ENCODE data around the gene NUDT5. TPM values are rescaled to one million over a fixed set of nuclear protein-coding genes. Genes with fewer than 3 reads are reported as not detected.

NUDT5 gene
- total RNA-seq, 4 donors from 2014 or later: 23.0 to 31.2 (median 27.3) TPM

- TF ChIP-seq CTCF (IDR thresholded peaks at IDR 0.05): peak in 1 of 4 experiments; percentile 10
- peak; percentile 24 for TF ChIP-seq POLR2AphosphoS5 (IDR thresholded peaks at IDR 0.05)
- TF ChIP-seq POLR2A (IDR thresholded peaks at IDR 0.05): peak; percentile 57 to 60
- TF ChIP-seq EP300 (IDR thresholded peaks at IDR 0.05): no peak
- 0% methylated on average over 3 to 9 of the region's 108 CpGs for whole genome bisulfite sequencing, 2 donors (ENCODE audit: low coverage in 1 of 2)
- Histone ChIP-seq H3K9me3 (no peaks in the 10 kb centered on the region), H3K36me3 (peaks cover 0 to 9% of the 10 kb centered on the region in 2 donors), H3K27me3 (no peaks in the 10 kb centered on the region), H3K4me1 (peaks cover 0 to 25% (median 0%) of the 10 kb centered on the region in 3 donors), H3K27ac (peak within 1 kb of the TSS; percentile 75 to 95 (median 92)), H3K4me3 (peak within 1 kb of the TSS; percentile 92 to 99)
- ATAC-seq: peak; percentile 98
Measured at GRCh38 chr10:12129222-12130111, 66.2 kb downstream of the NUDT5 start, which contains the start of gene SEC61A2. Gene SEC61A2 (plus strand): TSS chr10:12129677. CDS start chr10:12129788, 111 bp downstream.

- WGBS, 2 donors (ENCODE audit: low coverage in 1 of 2): 85 to 89% methylated on average over 4 of the region's 4 CpGs
- Histone ChIP-seq H3K36me3 (peaks cover 0 to 70% of the 10 kb centered on the region in 2 donors), H3K4me1 (no peaks in the 10 kb centered on the region), H3K9me3 (no peaks in the 10 kb centered on the region), H3K27me3 (no peaks in the 10 kb centered on the region), H3K27ac (no peak overlapping the region), H3K4me3 (no peak overlapping the region)
- TF ChIP-seq EP300 (IDR thresholded peaks at IDR 0.05): no peak
- no peak for TF ChIP-seq POLR2A (IDR thresholded peaks at IDR 0.05)
- TF ChIP-seq POLR2AphosphoS5 (IDR thresholded peaks at IDR 0.05): no peak
- no peak for TF ChIP-seq CTCF (IDR thresholded peaks at IDR 0.05)
- no peak for ATAC-seq
Measured at GRCh38 chr10:12121673-12122072, 74.0 kb downstream of the NUDT5 start.

Small RNAs within 50 kb of the gene (small RNA-seq; reads per million reads assigned to genes)
- gene MIR548AK (0 reads per million in 4 donors), gene RNU6-88P (0 reads per million in 4 donors)

Other genes with a start within 250 kb of the NUDT5 start
- gene UPF2, start 153.1 kb downstream of the NUDT5 start, total RNA-seq: 10 to 100 TPM; 23.8 to 40.9 (median 35.0) TPM
- gene DHTKD1, start 126.9 kb downstream of the NUDT5 start, total RNA-seq: 10 to 100 TPM; 14.8 to 32.2 (median 20.2) TPM
- 10 to 100 TPM in 1 of 4 donors, 1 to 10 TPM in 3; 4.8 to 21.9 (median 7.8) TPM for gene SEC61A2, start 66.2 kb downstream of the NUDT5 start, total RNA-seq
- 10 to 100 TPM; 53.5 to 83.7 (median 68.0) TPM for gene CDC123, start 297 bp upstream of the NUDT5 start, total RNA-seq
- 10 to 100 TPM; 11.6 to 18.3 (median 15.3) TPM for gene CAMK1D, start 153.7 kb upstream of the NUDT5 start, total RNA-seq

Measured in gastroesophageal sphincter (tissue), 4 donors.